GM12801 (cell line): Measurements from ENCODE around the gene EIF2A.

Experiments used
- CTCF ChIP-seq: IDR thresholded peaks from one replicate; pipeline ENCODE4 v1.5.1; 2011; ENCODE audit warnings: control low read depth; ENCODE audit not compliant: insufficient read length; ENCODE audit errors: extremely low read depth

Gene EIF2A

GRCh38 chr3:150635076-150635475 lies 88.5 kb downstream of the EIF2A start:
- TF ChIP-seq CTCF, result no peak

GRCh38 chr3:150635526-150635925 lies 88.9 kb downstream of the EIF2A start:
- TF ChIP-seq CTCF, result no peak
